Measurements from ENCODE around the gene MYO18B.

GRCh38 chr22:25818541-25818940 is 76.6 kb downstream of the MYO18B start:
- TF ChIP-seq CTCF (IDR thresholded peaks at IDR 0.05; ENCODE audit: low read length) (no peak), EZH2 (optimal IDR thresholded peaks at IDR 0.05; ENCODE audit: low read depth, low read length) (no peak), EZH2phosphoT487 (IDR thresholded peaks at IDR 0.05; ENCODE audit: low read length) (no peak)
